RWPE1 (cell line): ENCODE results near the gene TMA7.
"Not testable (repeated sequence)": the region's sequence is repeated elsewhere in the genome, so short reads cannot be mapped to it uniquely, and the experiment has no call there.

Experiments used
- CTCF ChIA-PET: fragments of 350-600 bp; sonication (Branson Sonifier 250); formaldehyde crosslinking; extraction: SDS; loops from one replicate; lab custom pipeline; 2021; lab: Yijun Ruan, JAX
- POLR2A ChIA-PET: fragments of 400-600 bp; formaldehyde crosslinking; extraction: SDS; loops from one replicate; lab custom pipeline; 2020; ENCODE audit warnings: antibody characterized with exemption; ENCODE audit not compliant: low non-redundant PET; lab: Yijun Ruan, JAX
- DNase-seq: peaks from one replicate; pipeline ENCODE4 v3.0.0; 2012; ENCODE audit warnings: low spot score
- H3K27ac ChIP-seq: fragments of 450-650 bp; 2 replicates; pipeline ENCODE4 v1.5.1; 2017
- CTCF ChIP-seq: fragments of 450-650 bp; conservative IDR thresholded peaks from 2 replicates; pipeline ENCODE4 v1.5.1; 2017; ENCODE audit warnings: low read depth, mild to moderate bottlenecking

Gene TMA7

GRCh38 chr3:48456456-48456855, 16.4 kb downstream of the TMA7 start:
- CTCF ChIA-PET, result interaction anchor here (0.6 kb wide), 1 partner anchor 97 kb away, joined by 5 read pairs; no protein-coding TSS in a partner anchor
- no peak for DNase-seq
- no peak overlapping the region for H3K27ac ChIP-seq
- no peak for TF ChIP-seq CTCF
- POLR2A ChIA-PET, result no interaction called here

GRCh38 chr3:48459331-48459730, 19.3 kb downstream of the TMA7 start:
- ChIA-PET POLR2A (no interaction called here), CTCF (interaction anchor here (0.6 kb wide), 1 partner anchor 44 kb away, joined by 3 read pairs; no protein-coding TSS in a partner anchor)
- H3K27ac ChIP-seq, result peak overlapping the region; percentile 30; the same call in 1 of the 2 replicates

GRCh38 chr3:48459773-48460516, 19.9 kb downstream of the TMA7 start:
- peak overlapping the region; percentile 30 for H3K27ac ChIP-seq
- no peak for TF ChIP-seq CTCF
- no peak for DNase-seq
- POLR2A ChIA-PET, result no interaction called here
- CTCF ChIA-PET, result no interaction called here

More at GRCh38 chr3:48459331-48459730, 19.3 kb downstream of the TMA7 start:
- DNase-seq, result no peak
- no peak for TF ChIP-seq CTCF

GRCh38 chr3:48460517-48460902, 20.5 kb downstream of the TMA7 start:
- DNase-seq, result no peak
- ChIA-PET POLR2A (no interaction called here), CTCF (no interaction called here)
- peak overlapping the region; percentile 30 for H3K27ac ChIP-seq
- TF ChIP-seq CTCF, result no peak

GRCh38 chr3:48461767-48462166, 21.7 kb downstream of the TMA7 start:
- not testable (repeated sequence) for DNase-seq
- H3K27ac ChIP-seq, result peak overlapping the region; percentile 100

GRCh38 chr3:48463703-48464102, 23.6 kb downstream of the TMA7 start:
- POLR2A ChIA-PET, result interaction anchor here (1.8 kb wide), 1 partner anchor 17 kb away, joined by 5 read pairs; the partner anchor contains the start of gene ATRIP
- H3K27ac ChIP-seq, result peak overlapping the region; percentile 100
- no peak for TF ChIP-seq CTCF
- DNase-seq, result no peak
- CTCF ChIA-PET, result no interaction called here

More at GRCh38 chr3:48461767-48462166, 21.7 kb downstream of the TMA7 start:
- CTCF ChIA-PET, result interaction anchor here (0.6 kb wide), 2 partner anchors 32 to 1158 kb away, joined by 3 to 6 read pairs; no protein-coding TSS in a partner anchor
- POLR2A ChIA-PET, result not testable (repeated sequence)
